Upper lobe of left lung (tissue), 6 donors: ENCODE data around the gene RNF224. TPM values are rescaled to one million over a fixed set of nuclear protein-coding genes. Genes with fewer than 3 reads are reported as not detected.

ENCODE experiments used
- ATAC-seq, 2 donors: fragments of 200-7000 bp; cut with Tn5 transposase; one replicate each; pipeline ENCODE4 v1.9.1; 2022; ENCODE audit warnings: mild to moderate bottlenecking in 2 of 2, moderate library complexity in 2 of 2; ENCODE audit not compliant: low FRiP score in 2 of 2
- DNase-seq, 2 donors: peaks; one replicate each; pipeline ENCODE4 v3.0.0-alpha.2; 2019 to 2020
- H3K27ac ChIP-seq, 4 donors: fragments of 200-600 bp; sonication (generic); one replicate each; pipeline ENCODE4 v1.5.1; 2016 to 2019
- H3K27me3 ChIP-seq, 4 donors: fragments of 200-600 bp; sonication (generic); one replicate each; pipeline ENCODE4 v1.5.1; 2017 to 2019
- H3K36me3 ChIP-seq, 4 donors: fragments of 200-600 bp; sonication (generic); one replicate each; pipeline ENCODE4 v1.5.1; 2016 to 2019
- H3K4me1 ChIP-seq, 4 donors: fragments of 200-600 bp; sonication (generic); one replicate each; pipeline ENCODE4 v1.5.1; 2018 to 2019
- H3K4me3 ChIP-seq, 4 donors: fragments of 200-600 bp; sonication (generic); one replicate each; pipeline ENCODE4 v1.5.1; 2017 to 2019; ENCODE audit warnings: mild to moderate bottlenecking in 2 of 4, moderate library complexity in 1 of 4
- H3K9me3 ChIP-seq, 4 donors: fragments of 200-600 bp; sonication (generic); one replicate each; pipeline ENCODE4 v1.5.1; 2018 to 2019
- EP300 ChIP-seq, 4 donors: sonication (generic); formaldehyde crosslinking; IDR thresholded peaks; one replicate each; pipeline ENCODE4 v1.5.1; 2017; ENCODE audit warnings: antibody characterized with exemption in 4 of 4, control low read depth in 2 of 4
- POLR2A ChIP-seq, 4 donors: fragments of 450-650 bp; IDR thresholded peaks; one replicate each; pipeline ENCODE4 v1.5.1; 2016 to 2017; ENCODE audit warnings: antibody characterized with exemption in 4 of 4, mild to moderate bottlenecking in 2 of 4
- POLR2AphosphoS5 ChIP-seq, 2 donors: sonication (generic); formaldehyde crosslinking; IDR thresholded peaks; one replicate each; pipeline ENCODE4 v1.5.1; 2017; ENCODE audit warnings: antibody characterized with exemption in 2 of 2
- WGBS, 2 donors: methylation state at CpG; one replicate each; pipeline ENCODE4 v1.1.5; 2017 to 2018; 5-methylcytosine and 5-hydroxymethylcytosine counted together
- total RNA-seq, 6 donors: library from RNA; depleted of rRNA in 4 of 6; stranded (reverse); fragments of >200 nt in 4 of 6; gene quantifications; one replicate each; pipeline versions ENCODE4 v1.1.0 to v1.2.1, GENCODE V29; 2016 to 2021
- TF ChIP-seq, protein P1 (sequence below), 6 experiments: fragments of 450-650 bp in 4 of 6; fragments of 200-600 bp in 2 of 6; sonication (generic) in 2 of 6; IDR thresholded peaks; one replicate each; pipeline ENCODE4 v1.5.1; 2016 to 2019; ENCODE audit warnings: antibody characterized with exemption in 6 of 6
- donor health status: DM: no; HTN: no; CAD: no; lungs with moderate emphysema.
- donor health status: DM: no; HTN: yes; CAD: no; lungs with severe emphysema.

RNF224 gene
- total RNA-seq, 6 donors from 2014 or later: 0.46 to 0.59 (median 0.57) TPM; not detected in 3

DNA sequence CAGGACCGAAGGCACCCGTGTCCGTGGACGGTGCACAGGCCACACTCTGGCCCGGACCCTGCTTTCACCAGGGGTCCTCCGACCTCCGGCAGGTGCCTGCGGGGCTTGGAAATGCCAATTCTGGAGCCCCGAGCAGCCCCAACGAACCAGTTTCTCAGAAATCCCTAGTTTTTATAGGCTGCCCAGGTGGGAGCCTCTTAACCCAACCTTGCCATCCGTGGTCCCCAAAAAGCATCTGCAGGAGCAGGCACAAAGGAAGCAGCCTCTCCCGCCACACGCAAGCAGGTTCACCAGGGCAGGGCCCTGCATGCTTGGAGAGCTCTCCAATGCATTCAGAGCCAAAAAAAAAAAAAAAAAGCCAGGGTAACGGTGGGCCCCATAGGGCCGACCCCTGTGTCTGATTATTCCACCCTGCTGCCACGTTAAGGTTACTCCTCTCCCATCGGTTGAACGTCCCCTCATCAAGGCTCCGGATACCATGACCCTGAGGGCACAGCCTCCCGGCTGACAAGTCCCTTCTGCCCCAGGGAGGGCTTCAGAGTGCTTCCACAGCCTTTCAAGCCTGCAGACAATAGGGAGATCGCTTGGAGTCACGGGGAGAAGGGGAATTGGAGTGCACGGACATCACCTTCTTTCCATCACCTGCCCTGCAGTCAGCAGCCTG lies 26.0 kb upstream of the RNF224 start:
- Histone ChIP-seq H3K9me3 (no peaks in the 10 kb centered on the region), H3K27ac (peak overlapping the region; percentile 83 to 92 (median 86)), H3K4me1 (peaks cover 38 to 86% (median 66%) of the 10 kb centered on the region in 4 donors), H3K36me3 (peaks cover 0 to 4% (median 0%) of the 10 kb centered on the region in 4 donors), H3K4me3 (peak overlapping the region; percentile 52 to 94 (median 76)), H3K27me3 (no peaks in the 10 kb centered on the region)
- 25 to 33% methylated on average over 9 to 20 of the region's 23 CpGs for WGBS, 2 donors
- ATAC-seq: no peak
- DNase-seq: no peak
- TF ChIP-seq, protein P1, sequence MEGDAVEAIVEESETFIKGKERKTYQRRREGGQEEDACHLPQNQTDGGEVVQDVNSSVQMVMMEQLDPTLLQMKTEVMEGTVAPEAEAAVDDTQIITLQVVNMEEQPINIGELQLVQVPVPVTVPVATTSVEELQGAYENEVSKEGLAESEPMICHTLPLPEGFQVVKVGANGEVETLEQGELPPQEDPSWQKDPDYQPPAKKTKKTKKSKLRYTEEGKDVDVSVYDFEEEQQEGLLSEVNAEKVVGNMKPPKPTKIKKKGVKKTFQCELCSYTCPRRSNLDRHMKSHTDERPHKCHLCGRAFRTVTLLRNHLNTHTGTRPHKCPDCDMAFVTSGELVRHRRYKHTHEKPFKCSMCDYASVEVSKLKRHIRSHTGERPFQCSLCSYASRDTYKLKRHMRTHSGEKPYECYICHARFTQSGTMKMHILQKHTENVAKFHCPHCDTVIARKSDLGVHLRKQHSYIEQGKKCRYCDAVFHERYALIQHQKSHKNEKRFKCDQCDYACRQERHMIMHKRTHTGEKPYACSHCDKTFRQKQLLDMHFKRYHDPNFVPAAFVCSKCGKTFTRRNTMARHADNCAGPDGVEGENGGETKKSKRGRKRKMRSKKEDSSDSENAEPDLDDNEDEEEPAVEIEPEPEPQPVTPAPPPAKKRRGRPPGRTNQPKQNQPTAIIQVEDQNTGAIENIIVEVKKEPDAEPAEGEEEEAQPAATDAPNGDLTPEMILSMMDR (IDR thresholded peaks at IDR 0.05): no peak
- TF ChIP-seq POLR2A (IDR thresholded peaks at IDR 0.05): no peak
- no peak for TF ChIP-seq EP300 (IDR thresholded peaks at IDR 0.05)
- TF ChIP-seq POLR2AphosphoS5 (IDR thresholded peaks at IDR 0.05): no peak

- Histone ChIP-seq H3K27me3 (no peaks in the 10 kb centered on the region), H3K27ac (no peak overlapping the region), H3K4me3 (no peak overlapping the region), H3K36me3 (peaks cover 0 to 5% (median 2%) of the 10 kb centered on the region in 4 donors), H3K4me1 (peaks cover 44 to 83% (median 64%) of the 10 kb centered on the region in 4 donors), H3K9me3 (no peaks in the 10 kb centered on the region)
- ATAC-seq (no peak), DNase-seq (no peak)
- 69 to 76% methylated on average over 8 of the region's 8 CpGs for WGBS, 2 donors
- TF ChIP-seq, protein P1 (IDR thresholded peaks at IDR 0.05): no peak
Measured at GRCh38 chr9:137202966-137203365, 24.3 kb upstream of the RNF224 start.

GRCh38 chr9:137204731-137205125 lies 22.6 kb upstream of the RNF224 start:
- peak in 1 of 2 donors; percentile 54 for DNase-seq
- Histone ChIP-seq H3K36me3 (peaks cover 0 to 11% (median 4%) of the 10 kb centered on the region in 4 donors), H3K27me3 (no peaks in the 10 kb centered on the region), H3K4me1 (peaks cover 32 to 65% (median 48%) of the 10 kb centered on the region in 4 donors), H3K27ac (peak overlapping the region in 3 of 4 donors; percentile 88 to 89 (median 89)), H3K9me3 (no peaks in the 10 kb centered on the region), H3K4me3 (peak overlapping the region; percentile 78 to 96 (median 90))
- no peak for ATAC-seq
- WGBS, 2 donors: 11 to 18% methylated on average over 19 to 21 of the region's 21 CpGs
- TF ChIP-seq EP300 (IDR thresholded peaks at IDR 0.05) (no peak), POLR2AphosphoS5 (IDR thresholded peaks at IDR 0.05) (no peak), POLR2A (IDR thresholded peaks at IDR 0.05) (no peak)
- TF ChIP-seq, protein P1 (IDR thresholded peaks at IDR 0.05): no peak

- H3K27me3 ChIP-seq: no peaks in the 10 kb centered on the region
- H3K27ac ChIP-seq: peak within 1 kb of the TSS; percentile 85 to 89 (median 88)
- peak within 1 kb of the TSS; percentile 78 to 96 (median 90) for H3K4me3 ChIP-seq
- peaks cover 31 to 63% (median 46%) of the 10 kb centered on the region in 4 donors for H3K4me1 ChIP-seq
- 1% methylated on average over 23 to 28 of the region's 98 CpGs for WGBS, 2 donors
- TF ChIP-seq, protein P1 (IDR thresholded peaks at IDR 0.05): peak in 1 of 6 experiments; percentile 31
- TF ChIP-seq POLR2A (IDR thresholded peaks at IDR 0.05): peak in 3 of 4 donors; percentile 65 to 89 (median 74)
- peak; percentile 97 to 98 for TF ChIP-seq POLR2AphosphoS5 (IDR thresholded peaks at IDR 0.05)
- no peak for TF ChIP-seq EP300 (IDR thresholded peaks at IDR 0.05)
- peak; percentile 72 to 87 for ATAC-seq
- peaks cover 0 to 17% (median 6%) of the 10 kb centered on the region in 4 donors for H3K36me3 ChIP-seq
- no peaks in the 10 kb centered on the region for H3K9me3 ChIP-seq
- DNase-seq: peak; percentile 89 to 99
Measured at GRCh38 chr9:137205126-137206069, 21.9 kb upstream of the RNF224 start, which contains the start of the genes NDOR1 and TMEM203. NDOR1 (plus strand) TSS chr9:137205700; CDS start chr9:137205778, 78 bp downstream. TMEM203 (minus strand) TSS chr9:137205648; CDS start chr9:137205414, 234 bp downstream.
